Head of caudate nucleus (tissue), 42 donors: ENCODE results near the gene KIFBP.
"Not testable (repeated sequence)": the region's sequence is repeated elsewhere in the genome, so short reads cannot be mapped to it uniquely, and the experiment has no call there.

Experiments
- DNase-seq, 42 donors: peaks; one replicate each; pipeline versions ENCODE4 v3.0.0 to v3.0.0-alpha.2; 2020 to 2021; ENCODE audit warnings: mixed read lengths in 7 of 42
- intact Hi-C: fragments of 100-400 bp; cut with DNase I; formaldehyde crosslinking; loops from one replicate; pipeline ENCODE4 v1.15.0; 2022

Gene KIFBP

DNA sequence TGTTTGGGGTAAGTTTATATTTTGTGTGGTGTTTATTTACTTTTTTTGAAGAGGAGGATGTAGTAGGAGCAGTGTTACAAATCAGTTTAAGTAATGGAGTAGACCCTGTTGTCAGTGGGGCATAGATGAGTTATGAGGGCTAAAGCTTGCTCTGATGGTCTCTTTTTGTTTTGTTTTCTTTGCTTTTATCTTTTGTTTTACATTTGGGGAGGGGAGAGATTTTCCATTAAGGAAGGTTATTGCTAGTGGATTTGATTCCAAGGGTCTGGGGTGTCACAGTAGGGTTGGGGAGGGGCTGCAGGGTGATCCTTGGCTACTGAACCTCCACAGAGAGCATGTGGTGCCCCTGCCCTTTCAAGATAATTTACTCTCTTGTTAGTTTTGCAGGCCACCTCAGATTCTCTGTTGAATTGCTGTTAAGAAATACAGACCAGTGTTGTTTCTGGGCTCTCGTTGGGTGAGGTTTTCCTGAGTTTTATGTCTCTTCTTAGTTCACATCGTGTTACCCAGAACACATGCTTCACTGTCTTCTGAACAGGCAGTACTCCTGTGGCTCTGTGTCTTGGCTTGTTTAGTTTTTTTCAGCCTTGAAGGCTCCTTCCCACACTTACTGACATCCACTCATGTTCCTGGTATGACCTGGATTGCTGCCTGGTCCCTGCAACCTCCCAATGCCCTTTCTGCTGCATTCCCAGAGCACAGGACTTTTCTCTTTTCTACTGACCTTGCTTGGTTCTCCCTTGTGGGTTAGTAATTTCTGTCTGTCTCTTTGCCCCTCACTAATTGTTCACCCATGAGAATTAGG is 4.2 kb downstream of the KIFBP start:
- intact Hi-C loops, result no loop called here
- DNase-seq, result peak in 1 of 42 donors; percentile 14

DNA sequence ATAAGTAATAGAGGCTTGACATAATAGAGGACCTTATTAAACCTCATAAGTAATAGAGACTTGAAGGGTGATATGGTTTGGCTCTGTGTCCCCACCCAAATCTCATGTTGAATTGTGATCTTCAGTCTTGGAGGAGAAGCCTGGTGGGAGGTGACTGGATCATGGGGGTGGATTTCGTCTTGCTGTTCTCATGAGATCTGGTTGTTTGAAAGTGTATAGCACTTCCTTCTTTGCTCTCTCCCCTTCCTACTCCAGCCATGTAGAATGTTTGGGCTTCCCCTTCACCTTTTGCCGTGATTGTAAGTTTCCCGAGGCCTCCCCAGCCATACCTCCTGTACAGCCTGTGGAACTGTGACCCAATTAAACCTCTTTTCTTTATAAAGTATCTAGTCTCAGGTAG is 8.6 kb downstream of the KIFBP start:
- intact Hi-C loops, result no loop called here
- no peak for DNase-seq

DNA sequence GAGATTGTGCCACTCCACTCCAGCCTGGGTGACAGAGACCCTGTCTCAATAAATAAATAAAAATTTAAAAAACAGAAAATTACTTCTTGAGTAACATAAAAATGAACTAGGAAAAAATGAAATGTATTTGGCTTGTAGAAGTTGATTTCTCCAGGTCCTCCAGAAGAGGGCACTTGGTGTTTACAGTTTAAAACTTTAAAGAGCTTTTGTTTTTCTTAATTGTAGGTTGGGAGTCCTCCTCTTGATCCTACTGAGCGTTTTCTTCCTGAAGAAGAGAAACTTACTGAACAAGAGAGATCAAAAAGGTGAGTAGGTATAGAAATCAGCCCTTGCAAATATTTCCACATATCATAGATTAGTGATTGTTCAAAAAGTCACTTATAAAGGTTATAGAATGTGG is 16.2 kb downstream of the KIFBP start:
- DNase-seq, result no peak
- intact Hi-C loops, result no loop called here

DNA sequence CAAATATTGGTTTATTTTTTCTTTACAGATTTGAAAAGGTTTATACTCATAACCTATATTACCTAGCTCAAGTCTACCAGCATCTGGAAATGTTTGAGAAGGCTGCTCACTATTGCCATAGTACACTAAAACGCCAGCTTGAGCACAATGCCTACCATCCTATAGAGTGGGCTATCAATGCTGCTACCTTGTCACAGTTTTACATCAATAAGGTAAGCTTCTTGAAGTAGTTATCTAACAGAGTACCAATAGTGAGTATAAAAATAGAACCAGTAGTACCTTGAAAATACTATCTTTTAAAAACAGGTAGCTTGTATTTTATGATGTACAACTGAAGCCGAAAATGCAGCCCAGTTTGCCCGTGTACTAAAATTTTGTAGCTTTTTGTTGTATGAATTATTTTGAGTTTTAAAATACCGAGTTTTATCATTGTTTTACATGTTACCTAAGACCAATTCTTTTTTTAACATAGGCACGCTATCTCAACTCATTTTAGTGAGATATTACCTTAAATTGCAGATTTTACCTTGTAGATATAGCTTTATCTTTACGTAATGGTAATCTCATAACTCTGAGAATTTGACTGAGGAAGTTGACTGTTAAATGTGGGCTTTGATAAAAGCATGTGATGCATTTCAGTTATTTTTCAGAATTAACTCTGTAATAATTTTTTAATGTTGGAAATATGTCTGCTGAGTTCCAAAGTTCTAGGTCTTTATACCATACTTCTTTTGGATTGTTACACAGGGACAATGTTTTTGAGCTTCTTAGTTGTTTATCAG is 17.3 kb downstream of the KIFBP start:
- intact Hi-C loops, result no loop called here
- DNase-seq, result no peak

DNA sequence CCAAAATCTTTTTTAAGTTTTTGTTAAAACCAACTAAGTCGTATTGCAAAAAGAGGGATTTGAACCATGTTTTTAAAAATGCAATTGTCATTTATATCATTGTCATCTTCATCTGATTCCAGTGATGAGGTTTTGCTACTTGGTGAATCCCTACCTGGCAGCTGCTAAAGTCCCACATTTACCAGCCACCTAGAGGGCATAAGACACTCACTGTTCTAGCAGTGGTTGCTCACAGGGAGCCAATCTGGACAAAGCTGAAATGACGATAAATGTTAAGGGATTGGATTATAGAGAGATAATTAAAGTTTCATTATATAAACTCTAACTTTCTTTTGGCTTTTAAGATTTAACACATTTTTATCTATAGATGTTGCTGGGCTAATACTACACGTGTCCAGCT is 18.7 kb downstream of the KIFBP start:
- no peak for DNase-seq
- intact Hi-C loops, result no loop called here

DNA sequence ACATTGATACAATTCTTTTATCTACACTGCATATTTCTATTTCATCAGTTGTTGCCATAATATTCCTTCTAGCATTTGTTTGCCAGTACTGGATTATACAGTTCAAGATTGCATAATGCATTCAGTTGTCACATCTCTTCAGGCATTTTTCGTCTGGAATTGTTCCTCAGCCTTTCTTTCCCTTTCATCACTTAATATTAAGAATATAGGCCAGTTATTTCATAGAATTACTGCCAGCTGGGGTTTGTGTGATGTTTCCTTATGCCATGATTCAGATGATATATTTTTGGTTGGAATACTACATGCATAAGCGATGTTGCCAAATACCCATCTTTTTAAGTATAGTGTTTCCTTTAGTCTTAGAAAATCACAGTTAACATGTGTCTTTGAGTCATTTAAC is 20.8 kb downstream of the KIFBP start:
- DNase-seq, result no peak
- intact Hi-C loops, result no loop called here

DNA sequence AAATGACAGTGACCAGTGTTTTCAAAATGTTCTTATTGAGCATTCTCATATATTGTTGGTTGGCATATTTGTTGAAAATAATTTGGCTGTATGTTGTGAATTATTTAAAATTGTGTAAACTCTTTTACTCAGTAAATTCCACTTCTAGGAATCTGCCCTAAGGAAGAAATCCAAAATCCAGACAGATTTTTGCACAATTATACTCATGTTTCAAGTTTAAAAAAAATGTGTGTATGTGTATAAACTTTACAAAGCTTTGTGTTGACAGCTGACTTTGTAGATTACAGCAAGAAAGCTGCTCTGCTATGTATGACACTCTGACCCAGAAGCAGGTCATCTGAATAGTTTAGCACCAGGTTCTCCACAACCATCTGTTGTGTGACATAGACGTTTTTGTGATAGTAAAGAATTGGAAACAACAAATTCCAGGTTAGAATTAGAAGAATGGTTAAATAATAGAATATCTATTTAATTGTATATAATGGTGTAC is 21.6 kb downstream of the KIFBP start:
- no peak for DNase-seq
- intact Hi-C loops, result no loop called here

DNA sequence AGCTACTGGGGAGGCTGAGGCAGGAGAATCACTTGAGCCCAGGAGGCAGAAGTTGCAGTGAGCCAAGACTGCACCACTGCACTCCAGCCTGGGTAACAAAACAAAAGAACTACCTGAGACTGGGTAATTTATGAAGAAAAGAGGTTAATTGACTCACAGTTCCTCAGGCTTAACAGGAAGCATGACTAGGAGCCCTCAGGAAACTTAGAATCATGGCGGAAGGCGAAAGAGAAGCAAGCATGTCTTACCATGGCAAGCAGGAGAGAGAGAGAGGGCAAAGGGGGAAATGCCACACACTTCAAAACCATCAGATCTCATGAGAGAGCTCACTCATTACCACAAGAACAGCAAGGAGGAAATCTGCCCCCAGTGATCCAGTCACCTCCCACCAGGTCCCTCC is 24.2 kb downstream of the KIFBP start:
- DNase-seq, intact Hi-C loops: not testable (repeated sequence)

DNA sequence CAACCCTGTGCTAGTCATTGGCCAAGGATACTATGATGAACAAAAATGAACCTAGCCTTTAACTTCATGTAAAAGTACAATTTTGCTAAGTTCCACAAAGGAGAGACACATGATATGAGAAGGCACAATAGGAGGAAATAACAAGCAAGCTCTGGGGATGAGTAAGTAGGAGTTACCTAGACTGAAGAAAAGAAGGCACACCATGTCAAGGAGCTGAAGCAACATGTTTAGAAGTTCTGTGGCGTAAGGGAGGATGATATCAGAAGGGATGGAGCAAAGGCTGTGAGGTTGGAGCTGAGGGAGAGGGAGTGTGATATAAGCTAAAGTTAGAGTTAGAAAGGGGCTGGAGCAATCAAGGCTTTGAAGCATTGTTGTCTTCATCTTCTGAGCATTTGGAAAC is 25.6 kb downstream of the KIFBP start:
- DNase-seq, result no peak
- intact Hi-C loops, result no loop called here

DNA sequence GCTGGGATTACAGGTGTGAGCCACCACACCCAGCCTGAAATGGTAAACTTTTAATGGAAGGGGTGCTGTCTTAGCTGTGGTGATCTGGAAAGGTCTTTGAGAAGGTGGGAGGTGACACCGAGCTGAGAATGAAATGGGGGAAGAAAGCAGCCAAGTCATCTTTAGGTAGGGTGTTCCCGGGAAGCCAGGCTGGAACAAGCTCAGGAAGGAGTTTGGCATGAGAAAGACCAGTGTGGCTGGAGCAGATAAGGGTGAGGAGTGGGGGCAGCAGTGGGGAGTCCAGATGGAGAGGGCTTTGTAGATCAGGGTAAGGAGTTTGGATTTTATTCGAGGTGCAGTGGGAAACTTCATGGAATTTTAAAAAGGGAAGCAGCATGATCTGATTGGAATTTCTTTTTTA is 30.0 kb downstream of the KIFBP start:
- intact Hi-C loops, result no loop called here
- DNase-seq, result no peak

DNA sequence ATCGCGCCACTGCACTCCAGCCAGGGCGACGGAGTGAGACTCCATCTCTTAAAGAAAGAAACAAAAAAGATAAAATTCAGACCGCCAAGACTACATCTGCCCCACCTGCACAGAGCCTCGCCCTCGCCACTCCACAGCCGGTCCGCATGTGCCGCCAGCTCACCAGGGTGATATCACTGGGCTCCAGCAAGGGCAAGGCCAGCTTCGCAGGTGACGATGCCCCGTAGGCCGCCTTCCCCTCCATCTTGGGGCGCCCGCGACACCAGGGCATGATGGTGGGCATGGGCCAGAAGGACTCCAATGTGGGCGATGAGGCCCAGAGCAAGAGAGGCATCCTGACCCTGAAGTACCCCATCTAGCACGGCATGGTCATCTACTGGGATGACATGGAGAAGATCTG is 34.0 kb downstream of the KIFBP start:
- intact Hi-C loops, result no loop called here
- no peak for DNase-seq

DNA sequence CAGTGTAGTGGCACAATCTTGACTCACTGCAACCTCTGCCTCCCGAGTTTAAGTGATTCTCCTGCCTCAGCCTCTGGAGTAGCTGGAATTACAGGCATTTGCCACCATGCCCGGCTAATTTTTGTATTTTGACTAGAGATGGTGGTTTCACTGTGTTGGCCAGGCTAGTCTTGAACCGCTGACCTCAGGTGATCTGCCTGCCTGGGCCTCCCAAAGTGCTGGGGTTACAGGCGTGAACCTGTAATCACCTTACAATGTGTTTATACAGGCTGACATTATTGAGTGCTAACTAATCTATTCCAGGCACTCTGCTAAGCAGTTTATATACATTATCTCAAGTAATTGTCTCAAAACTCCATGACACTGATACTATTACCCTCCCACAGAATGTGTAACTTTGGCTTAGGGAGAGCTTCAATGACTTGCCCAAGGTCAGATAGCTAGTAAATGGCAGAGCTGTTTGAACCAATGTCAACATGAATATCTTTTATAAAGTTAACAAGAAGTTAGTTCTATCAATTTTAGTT is 36.8 kb downstream of the KIFBP start:
- intact Hi-C loops, result no loop called here
- no peak for DNase-seq

DNA sequence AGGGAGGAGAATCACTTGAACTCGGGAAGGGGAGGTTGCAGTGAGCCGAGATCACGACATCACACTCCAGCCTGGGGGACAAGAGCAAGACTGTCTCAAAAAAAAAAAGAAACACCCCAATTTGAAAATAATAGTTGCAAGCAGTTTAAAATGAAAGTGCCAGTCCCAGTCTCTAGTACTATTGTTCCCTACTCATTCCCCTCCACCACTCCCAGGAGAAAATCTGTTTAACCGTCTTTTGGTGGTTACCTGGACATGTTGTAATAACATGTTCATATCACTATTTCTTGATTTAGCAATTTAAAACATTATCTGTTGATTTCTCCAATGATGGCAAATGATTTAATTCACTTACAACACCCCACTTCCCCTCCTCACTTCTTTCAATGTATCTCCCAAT is 44.7 kb downstream of the KIFBP start:
- intact Hi-C loops, result no loop called here
- no peak for DNase-seq

DNA sequence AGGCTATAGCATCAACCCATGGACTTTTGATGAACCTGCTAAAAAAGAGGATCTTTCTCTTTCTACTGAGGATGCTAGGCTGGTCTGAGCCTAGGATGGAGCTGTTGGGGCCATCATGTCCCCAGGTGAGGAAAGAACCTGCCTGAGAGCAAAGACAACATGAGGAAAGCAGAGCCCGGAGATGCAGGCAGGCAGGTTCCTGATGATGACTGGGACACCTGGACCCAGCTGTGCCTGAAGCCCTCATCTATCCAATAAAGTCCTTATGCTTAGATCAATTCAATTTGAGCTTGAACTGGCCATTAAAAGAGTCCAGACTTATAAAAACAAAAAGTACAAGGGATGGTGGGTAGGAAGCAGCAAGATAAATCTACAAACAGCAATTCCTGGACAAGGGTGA is 48.9 kb downstream of the KIFBP start:
- no peak for DNase-seq
- intact Hi-C loops, result no loop called here

DNA sequence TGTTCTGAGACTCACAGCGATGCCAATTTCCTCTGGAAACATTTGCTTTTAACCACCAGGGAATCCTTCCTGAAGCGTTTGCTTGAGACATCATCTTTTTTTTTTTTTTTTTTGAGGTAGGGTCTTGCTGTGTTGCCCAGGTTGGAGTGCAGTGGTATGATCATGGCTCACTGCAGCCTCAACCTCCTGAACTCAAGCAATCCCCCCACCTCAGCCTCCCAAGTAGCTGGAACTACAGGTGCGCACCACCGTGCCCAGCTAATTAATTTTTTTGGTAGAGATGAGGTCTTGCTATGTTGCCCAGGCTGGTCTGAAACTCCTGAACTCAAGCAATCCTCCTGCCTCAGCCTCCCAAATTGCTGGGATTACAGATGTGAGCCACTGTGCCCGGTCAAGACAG is 52.3 kb downstream of the KIFBP start:
- DNase-seq, intact Hi-C loops: not testable (repeated sequence)

DNA sequence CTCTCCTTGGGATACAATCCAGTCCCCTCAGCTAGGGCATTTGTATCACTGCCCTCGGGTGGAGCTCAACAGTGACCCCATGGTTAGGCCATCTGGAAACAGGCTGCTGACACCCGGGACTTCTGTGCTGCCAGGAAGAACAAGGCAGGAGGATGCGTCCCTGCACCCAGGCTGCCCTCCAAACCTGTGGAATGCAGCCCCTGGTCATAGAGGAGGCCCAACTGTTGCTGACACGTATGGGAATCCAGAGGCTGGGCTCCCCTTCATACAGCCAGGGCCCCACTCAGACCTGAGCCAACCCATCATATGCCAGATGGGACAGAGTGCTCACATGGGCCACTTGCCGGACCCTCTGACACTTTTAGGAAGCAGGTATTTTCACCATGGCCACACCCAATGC is 53.8 kb downstream of the KIFBP start:
- intact Hi-C loops, result no loop called here
- DNase-seq, result no peak

DNA sequence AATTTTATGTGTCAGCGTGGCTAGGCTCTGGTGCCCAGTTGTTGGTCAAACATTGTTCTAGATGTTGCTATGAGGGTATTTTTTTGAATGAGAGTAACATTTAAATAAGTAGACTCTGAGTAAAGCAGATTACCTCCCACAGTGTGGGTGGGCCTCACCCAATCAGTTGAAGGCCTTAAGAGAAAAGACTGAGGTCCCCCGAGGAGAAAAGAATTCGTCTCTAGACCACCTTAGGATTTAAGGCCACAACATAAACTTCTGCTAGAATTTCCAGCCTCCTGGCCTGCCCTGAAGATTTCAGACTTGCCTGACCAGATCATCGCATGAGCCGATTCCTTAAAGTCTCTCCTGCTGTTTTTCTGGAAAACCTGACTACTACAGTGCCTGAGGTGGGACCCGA is 54.2 kb downstream of the KIFBP start:
- no peak for DNase-seq
- intact Hi-C loops, result no loop called here

DNA sequence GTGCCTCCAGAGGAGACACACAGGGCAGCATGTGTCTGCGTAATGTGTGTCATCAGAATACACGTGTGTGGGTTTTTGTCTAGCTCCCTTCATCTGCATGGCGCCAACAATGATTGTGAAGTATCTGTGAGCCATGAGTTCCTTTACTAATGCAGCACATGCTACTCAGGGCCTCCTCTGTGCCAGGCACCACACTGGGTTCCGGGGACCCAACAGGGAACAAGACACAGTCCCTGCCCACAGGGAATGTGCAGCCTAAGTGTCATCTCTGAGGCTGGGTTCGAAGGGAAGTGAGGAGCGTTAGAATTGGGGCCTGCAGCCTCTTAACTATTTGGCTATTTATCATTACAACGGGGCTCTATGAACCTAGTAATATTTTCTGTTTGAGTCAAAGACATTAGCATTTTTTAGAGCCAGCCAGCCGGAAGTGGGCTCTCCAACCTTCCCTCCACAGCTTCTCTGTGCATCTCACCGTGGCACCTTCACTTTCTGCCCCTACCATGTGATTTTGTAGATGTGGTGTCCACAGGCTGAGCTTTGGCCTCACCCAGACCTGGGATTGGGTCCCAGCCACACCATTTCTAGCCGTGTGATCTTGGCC is 55.4 kb downstream of the KIFBP start:
- intact Hi-C loops, result no loop called here

DNA sequence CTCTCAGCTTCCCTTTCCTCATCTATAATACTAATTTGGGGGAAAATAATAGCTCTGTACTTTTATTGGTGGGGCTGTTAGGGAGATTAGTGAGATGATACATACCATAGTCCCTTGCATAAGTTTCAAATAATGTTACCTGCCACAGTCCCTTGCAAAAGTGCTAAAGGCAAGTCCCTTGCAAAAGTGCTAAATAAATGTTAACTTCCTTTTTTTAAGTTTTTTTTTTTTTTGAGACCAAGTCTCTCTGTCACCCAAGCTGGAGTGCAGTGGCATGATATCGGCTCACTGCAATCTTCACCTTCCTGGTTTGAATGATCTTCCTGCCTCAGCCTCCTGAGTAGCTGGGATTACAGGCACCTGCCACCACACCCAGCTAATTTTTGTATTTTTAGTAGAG is 55.9 kb downstream of the KIFBP start:
- intact Hi-C loops, result no loop called here
- no peak for DNase-seq

More for the DNA sequence above, 55.4 kb downstream of the KIFBP start:
- no peak for DNase-seq
